PFSK-1 (cell line): ENCODE results near the gene GPC3.

Source experiments
- FOXP2 ChIP-seq: optimal IDR thresholded peaks from 2 replicates; pipeline ENCODE3; 2011; ENCODE audit warnings: borderline replicate concordance, control low read depth, inconsistent platforms; ENCODE audit not compliant: insufficient read depth; ENCODE audit errors: extremely low read length, extremely low read depth
- POLR2AphosphoS5 ChIP-seq: IDR thresholded peaks from 2 replicates; pipeline ENCODE4 v1.6.1; 2012; ENCODE audit warnings: low read depth, mild to moderate bottlenecking, control low read depth, low read length, moderate library complexity
- SIN3A ChIP-seq: IDR thresholded peaks from 2 replicates; pipeline ENCODE4 v1.6.1; 2012; ENCODE audit warnings: mild to moderate bottlenecking, low read length, moderate library complexity, borderline replicate concordance; ENCODE audit not compliant: insufficient read depth
- TAF1 ChIP-seq: IDR thresholded peaks from 2 replicates; pipeline ENCODE4 v1.6.1; 2012; ENCODE audit warnings: low read length, control low read depth, borderline replicate concordance; ENCODE audit not compliant: insufficient read depth
- TF ChIP-seq, protein P1 (sequence below), 2 experiments: IDR thresholded peaks; 2 replicates each; pipeline versions ENCODE4 v1.6.1 to v1.8.0; 2011 to 2012; ENCODE audit warnings: low read depth in 2 of 2, low read length in 2 of 2, control low read depth in 1 of 2, inconsistent platforms in 1 of 2, mild to moderate bottlenecking in 1 of 2, moderate library complexity in 1 of 2; ENCODE audit not compliant: insufficient read depth in 1 of 2

DNA sequence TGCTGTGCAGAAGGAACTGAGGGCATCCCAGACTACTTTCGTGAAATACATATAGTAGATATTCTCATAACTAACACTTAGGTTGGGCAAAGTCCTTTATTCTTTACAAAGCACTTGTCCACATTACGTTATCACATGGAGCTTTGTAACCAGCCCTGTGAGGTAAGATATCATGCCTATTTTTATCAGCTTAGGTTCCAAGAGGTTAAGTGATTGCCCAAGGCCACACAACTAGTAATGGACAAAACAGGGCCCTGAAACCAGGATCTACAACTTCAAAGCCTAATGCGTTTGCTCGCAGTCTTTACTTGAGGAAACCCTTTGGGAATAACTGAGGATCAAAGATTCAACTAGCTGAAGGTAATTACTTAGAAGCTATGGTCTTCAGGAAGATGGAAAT lies 261.5 kb downstream of the GPC3 start:
- TF ChIP-seq TAF1 (no peak), POLR2AphosphoS5 (no peak), SIN3A (no peak), FOXP2 (no peak)
- TF ChIP-seq, protein P1, sequence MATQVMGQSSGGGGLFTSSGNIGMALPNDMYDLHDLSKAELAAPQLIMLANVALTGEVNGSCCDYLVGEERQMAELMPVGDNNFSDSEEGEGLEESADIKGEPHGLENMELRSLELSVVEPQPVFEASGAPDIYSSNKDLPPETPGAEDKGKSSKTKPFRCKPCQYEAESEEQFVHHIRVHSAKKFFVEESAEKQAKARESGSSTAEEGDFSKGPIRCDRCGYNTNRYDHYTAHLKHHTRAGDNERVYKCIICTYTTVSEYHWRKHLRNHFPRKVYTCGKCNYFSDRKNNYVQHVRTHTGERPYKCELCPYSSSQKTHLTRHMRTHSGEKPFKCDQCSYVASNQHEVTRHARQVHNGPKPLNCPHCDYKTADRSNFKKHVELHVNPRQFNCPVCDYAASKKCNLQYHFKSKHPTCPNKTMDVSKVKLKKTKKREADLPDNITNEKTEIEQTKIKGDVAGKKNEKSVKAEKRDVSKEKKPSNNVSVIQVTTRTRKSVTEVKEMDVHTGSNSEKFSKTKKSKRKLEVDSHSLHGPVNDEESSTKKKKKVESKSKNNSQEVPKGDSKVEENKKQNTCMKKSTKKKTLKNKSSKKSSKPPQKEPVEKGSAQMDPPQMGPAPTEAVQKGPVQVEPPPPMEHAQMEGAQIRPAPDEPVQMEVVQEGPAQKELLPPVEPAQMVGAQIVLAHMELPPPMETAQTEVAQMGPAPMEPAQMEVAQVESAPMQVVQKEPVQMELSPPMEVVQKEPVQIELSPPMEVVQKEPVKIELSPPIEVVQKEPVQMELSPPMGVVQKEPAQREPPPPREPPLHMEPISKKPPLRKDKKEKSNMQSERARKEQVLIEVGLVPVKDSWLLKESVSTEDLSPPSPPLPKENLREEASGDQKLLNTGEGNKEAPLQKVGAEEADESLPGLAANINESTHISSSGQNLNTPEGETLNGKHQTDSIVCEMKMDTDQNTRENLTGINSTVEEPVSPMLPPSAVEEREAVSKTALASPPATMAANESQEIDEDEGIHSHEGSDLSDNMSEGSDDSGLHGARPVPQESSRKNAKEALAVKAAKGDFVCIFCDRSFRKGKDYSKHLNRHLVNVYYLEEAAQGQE (IDR thresholded peaks at IDR 0.05; ENCODE audit: insufficient read depth in 1 of 2, low read depth in 2 of 2, low read length in 2 of 2) = no peak
